Coronary artery (tissue), 2 donors: ENCODE measurements around the gene WDR72.

Experiments
- DNase-seq: peaks from one replicate; pipeline ENCODE4 v3.0.0-alpha.2; 2017; ENCODE audit warnings: low spot score
- H3K27ac ChIP-seq, 2 donors: fragments of 200-600 bp; sonication (generic); one replicate each; pipeline ENCODE4 v1.5.1; 2016 to 2019
- H3K4me3 ChIP-seq: fragments of 200-600 bp; sonication (generic); 2 replicates; pipeline ENCODE4 v1.5.1; 2016; ENCODE audit warnings: mild to moderate bottlenecking, moderate library complexity
- TF ChIP-seq, protein P1 (sequence below): fragments of 200-600 bp; sonication (generic); IDR thresholded peaks from one replicate; pipeline ENCODE4 v1.5.1; 2019; ENCODE audit warnings: antibody characterized with exemption

WDR72 gene

DNA sequence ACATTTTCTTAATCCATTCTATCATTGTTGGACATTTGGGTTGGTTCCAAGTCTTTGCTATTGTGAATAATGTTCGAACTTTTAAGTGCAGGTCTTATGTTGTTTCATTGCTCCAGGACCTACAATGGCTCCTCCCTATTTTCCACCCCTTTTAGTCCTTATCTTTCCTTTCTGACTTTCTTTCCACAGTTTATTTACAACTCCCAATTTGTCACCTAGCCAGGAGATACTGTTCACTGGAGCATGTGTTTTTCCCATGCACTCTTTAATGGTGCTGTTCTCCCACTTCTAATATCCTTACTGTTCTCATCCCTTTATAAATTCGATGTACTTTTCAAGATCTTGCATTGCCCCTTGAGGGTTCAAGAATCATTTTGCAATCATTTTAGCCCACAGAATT, 290.0 kb downstream of the WDR72 start:
- TF ChIP-seq, protein P1, sequence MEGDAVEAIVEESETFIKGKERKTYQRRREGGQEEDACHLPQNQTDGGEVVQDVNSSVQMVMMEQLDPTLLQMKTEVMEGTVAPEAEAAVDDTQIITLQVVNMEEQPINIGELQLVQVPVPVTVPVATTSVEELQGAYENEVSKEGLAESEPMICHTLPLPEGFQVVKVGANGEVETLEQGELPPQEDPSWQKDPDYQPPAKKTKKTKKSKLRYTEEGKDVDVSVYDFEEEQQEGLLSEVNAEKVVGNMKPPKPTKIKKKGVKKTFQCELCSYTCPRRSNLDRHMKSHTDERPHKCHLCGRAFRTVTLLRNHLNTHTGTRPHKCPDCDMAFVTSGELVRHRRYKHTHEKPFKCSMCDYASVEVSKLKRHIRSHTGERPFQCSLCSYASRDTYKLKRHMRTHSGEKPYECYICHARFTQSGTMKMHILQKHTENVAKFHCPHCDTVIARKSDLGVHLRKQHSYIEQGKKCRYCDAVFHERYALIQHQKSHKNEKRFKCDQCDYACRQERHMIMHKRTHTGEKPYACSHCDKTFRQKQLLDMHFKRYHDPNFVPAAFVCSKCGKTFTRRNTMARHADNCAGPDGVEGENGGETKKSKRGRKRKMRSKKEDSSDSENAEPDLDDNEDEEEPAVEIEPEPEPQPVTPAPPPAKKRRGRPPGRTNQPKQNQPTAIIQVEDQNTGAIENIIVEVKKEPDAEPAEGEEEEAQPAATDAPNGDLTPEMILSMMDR: no peak
- H3K4me3 ChIP-seq: no peak overlapping the region
- no peak overlapping the region for H3K27ac ChIP-seq
- DNase-seq: no peak
